IPS DF 6.9 (cell line): ENCODE measurements around the gene BCL11B.

Source experiments
- DNase-seq: peaks from one replicate; pipeline ENCODE4 v3.0.0-alpha.2; 2013; ENCODE audit warnings: low read depth, low spot score
- H3K27ac ChIP-seq: one replicate; pipeline ENCODE4 v1.5.1; 2013; ENCODE audit warnings: low read length, control low read depth
- H3K27me3 ChIP-seq: 2 replicates; pipeline ENCODE4 v1.6.1; 2013; ENCODE audit warnings: mild to moderate bottlenecking, low read length; ENCODE audit not compliant: control insufficient read depth, insufficient read depth
- H3K36me3 ChIP-seq: 2 replicates; pipeline ENCODE4 v1.6.1; 2013; ENCODE audit warnings: low read length; ENCODE audit not compliant: control insufficient read depth, insufficient read depth
- H3K4me1 ChIP-seq: 2 replicates; pipeline ENCODE4 v1.6.1; 2013; ENCODE audit warnings: low read length; ENCODE audit not compliant: control insufficient read depth, insufficient read depth
- H3K4me3 ChIP-seq: 2 replicates; pipeline ENCODE4 v1.5.1; 2013; ENCODE audit warnings: mild to moderate bottlenecking, low read length
- H3K9me3 ChIP-seq: 2 replicates; pipeline ENCODE4 v1.6.1; 2013; ENCODE audit warnings: low read length, inconsistent platforms; ENCODE audit not compliant: control insufficient read depth, insufficient read depth
- WGBS: extraction: QIAGEN DNeasy Blood & Tissue Kit; methylation state at CpG from one replicate; pipeline ENCODE4 v1.1.7; 2013; ENCODE audit warnings: mixed read lengths, missing lambda C conversion rate; ENCODE audit not compliant: insufficient read length, insufficient coverage; 5-methylcytosine and 5-hydroxymethylcytosine counted together

The BCL11B gene

GRCh38 chr14:99143793-99144192 is 128.2 kb downstream of the BCL11B start:
- peaks cover 3% of the 10 kb centered on the region for H3K4me1 ChIP-seq
- no peaks in the 10 kb centered on the region for H3K27me3 ChIP-seq
- no peak for DNase-seq
- H3K4me3 ChIP-seq, result no peak overlapping the region
- no peaks in the 10 kb centered on the region; the same call in 1 of the 2 replicates for H3K36me3 ChIP-seq
- H3K27ac ChIP-seq, result no peak overlapping the region
- WGBS, result no CpG with 5 or more reads among the region's 4 CpGs
- no peaks in the 10 kb centered on the region for H3K9me3 ChIP-seq

DNA sequence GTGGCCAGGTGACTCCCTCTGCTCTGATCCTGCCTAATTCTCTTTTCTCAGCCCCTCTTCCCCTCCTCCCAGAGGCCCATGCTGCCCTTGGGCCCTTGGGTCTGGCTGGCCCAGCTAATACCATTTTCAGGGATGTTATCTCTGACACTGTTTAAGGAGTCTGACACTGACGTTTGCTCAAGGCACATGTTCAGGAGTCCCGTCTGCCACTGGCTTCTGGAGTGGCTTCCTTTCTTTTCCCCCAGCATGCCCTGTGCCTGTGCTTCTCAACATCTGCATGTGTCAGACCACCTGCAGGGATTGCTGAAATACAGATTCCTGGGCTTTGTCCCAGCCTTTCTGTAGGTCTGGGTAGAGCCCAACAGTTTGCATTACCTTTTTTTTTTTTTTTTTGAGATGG is 128.9 kb downstream of the BCL11B start:
- no CpG with 5 or more reads among the region's 2 CpGs for WGBS
- Histone ChIP-seq H3K36me3 (no peaks in the 10 kb centered on the region; the same call in 1 of the 2 replicates), H3K27ac (no peak overlapping the region), H3K4me3 (no peak overlapping the region), H3K9me3 (no peaks in the 10 kb centered on the region), H3K27me3 (no peaks in the 10 kb centered on the region), H3K4me1 (peaks cover 3% of the 10 kb centered on the region)
- DNase-seq, result no peak

GRCh38 chr14:99141236-99141635 is 130.8 kb downstream of the BCL11B start:
- no peaks in the 10 kb centered on the region for H3K36me3 ChIP-seq
- no peak for DNase-seq

DNA sequence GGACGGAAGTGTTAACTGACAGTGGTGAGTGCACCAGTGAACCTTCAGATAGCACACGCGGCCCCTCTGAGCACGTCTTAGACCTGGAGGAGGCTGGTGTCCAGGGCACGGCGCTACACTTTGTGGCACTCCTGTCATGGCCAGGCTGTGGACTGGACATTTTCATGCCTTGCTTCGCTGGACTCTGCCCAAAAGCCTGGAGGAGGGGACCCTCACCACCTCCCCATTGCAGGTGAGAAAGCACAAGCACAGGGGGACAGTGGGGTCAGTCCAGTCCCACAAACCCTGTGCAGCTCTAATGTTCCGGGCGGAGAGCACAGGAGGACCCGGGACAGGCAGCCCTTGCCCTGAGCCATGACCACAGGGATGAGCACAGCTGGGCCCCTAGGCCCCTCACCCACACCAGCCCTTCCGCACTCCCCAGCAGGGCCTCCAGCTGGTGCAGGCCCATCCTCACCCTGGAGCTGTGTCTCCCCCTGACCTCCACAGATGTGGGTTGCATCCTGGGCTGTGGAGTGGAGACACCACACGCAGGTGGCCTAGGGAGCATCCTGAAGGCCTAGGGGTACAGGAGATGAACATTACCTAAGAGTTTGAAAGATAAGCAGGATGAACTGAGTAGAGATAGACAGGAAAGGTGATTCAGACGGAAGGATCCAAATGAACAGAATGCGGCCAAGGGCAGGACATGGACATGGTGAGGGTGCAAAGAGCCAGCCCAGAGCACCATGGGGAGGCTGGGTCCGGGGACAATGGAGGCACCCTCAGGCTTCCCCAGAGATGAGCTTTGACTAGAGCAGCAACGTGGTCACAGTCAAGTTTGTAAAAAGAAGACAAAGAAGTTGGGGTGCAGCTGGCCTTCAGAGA is 132.8 kb downstream of the BCL11B start:
- no peak overlapping the region for H3K4me3 ChIP-seq
- peaks cover 3% of the 10 kb centered on the region for H3K4me1 ChIP-seq
- DNase-seq, result no peak
- H3K9me3 ChIP-seq, result no peaks in the 10 kb centered on the region
- H3K27me3 ChIP-seq, result no peaks in the 10 kb centered on the region
- no peaks in the 10 kb centered on the region for H3K36me3 ChIP-seq
- WGBS, result no CpG with 5 or more reads among the region's 16 CpGs
- H3K27ac ChIP-seq, result no peak overlapping the region

More at GRCh38 chr14:99141236-99141635, 130.8 kb downstream of the BCL11B start:
- no peaks in the 10 kb centered on the region for H3K9me3 ChIP-seq
- H3K4me1 ChIP-seq, result peaks cover 3% of the 10 kb centered on the region
- no peak overlapping the region for H3K4me3 ChIP-seq
- WGBS, result no CpG with 5 or more reads among the region's 7 CpGs
- H3K27me3 ChIP-seq, result no peaks in the 10 kb centered on the region
- no peak overlapping the region for H3K27ac ChIP-seq

GRCh38 chr14:99137913-99138571 is 134.0 kb downstream of the BCL11B start:
- no peaks in the 10 kb centered on the region for H3K36me3 ChIP-seq
- H3K4me3 ChIP-seq, result no peak overlapping the region
- no CpG with 5 or more reads among the region's 8 CpGs for WGBS
- no peaks in the 10 kb centered on the region for H3K9me3 ChIP-seq
- H3K27ac ChIP-seq, result no peak overlapping the region
- DNase-seq, result no peak
- peaks cover 5% of the 10 kb centered on the region for H3K4me1 ChIP-seq
- H3K27me3 ChIP-seq, result no peaks in the 10 kb centered on the region

DNA sequence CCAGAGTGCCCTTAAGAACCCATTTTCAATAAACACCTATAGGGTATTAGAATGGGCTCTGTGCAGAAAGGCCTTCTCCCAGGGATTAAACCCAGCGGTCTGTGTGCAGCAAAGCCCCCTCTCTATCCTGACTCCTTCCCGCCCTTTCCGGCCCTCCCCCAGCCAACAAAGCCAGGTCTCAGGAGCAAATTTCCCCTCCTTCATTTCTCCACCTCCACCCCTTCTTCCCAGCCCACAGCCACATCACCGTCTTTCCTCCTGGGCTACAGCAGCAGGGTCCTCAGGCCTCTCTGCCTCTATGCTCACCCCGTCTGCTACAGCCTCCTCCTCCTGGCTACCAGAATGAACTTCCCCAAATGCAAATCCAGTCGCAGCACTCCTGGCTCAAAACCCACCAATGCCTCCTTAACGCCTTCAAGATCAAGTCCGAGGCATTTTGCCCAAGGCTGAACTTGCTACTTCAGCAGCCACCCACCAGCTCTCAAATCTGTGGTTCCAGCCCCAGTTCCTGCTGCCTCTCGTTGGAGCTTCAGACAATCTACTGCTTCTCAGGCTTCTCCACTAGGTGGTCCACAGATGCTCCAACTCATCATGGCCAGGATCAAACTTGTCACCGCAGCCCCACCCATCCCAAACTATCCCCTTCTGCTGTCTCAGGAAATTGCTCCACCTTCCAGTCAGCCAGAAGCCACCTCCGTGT is 134.8 kb downstream of the BCL11B start:
- H3K4me3 ChIP-seq, result no peak overlapping the region
- no peaks in the 10 kb centered on the region for H3K36me3 ChIP-seq
- H3K9me3 ChIP-seq, result no peaks in the 10 kb centered on the region
- H3K4me1 ChIP-seq, result peaks cover 7% of the 10 kb centered on the region
- no peak overlapping the region for H3K27ac ChIP-seq
- no peak for DNase-seq
- H3K27me3 ChIP-seq, result no peaks in the 10 kb centered on the region
- no CpG with 5 or more reads among the region's 11 CpGs for WGBS

DNA sequence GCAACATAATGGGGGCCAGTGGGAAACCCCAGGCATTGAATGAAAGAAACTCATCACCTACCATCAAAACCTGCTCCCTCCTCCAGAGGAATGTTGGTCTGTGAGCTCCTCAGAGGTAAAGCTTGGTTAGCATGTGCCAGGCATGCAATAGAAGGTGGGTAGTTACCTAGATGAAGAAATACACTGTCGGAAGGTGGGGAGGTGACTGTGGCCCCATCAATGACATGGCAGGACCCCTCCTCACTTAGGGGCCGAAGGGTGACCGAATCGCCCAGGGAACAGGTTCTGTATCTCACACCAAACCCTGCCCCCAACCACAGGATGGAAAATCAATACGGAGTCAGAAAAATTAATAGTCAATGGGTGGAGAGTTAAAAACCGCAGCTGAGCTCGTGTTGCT is 135.6 kb downstream of the BCL11B start:
- DNase-seq, result no peak

GRCh38 chr14:99136047-99136400 is 136.0 kb downstream of the BCL11B start:
- DNase-seq, result no peak
- Histone ChIP-seq H3K27me3 (no peaks in the 10 kb centered on the region), H3K4me3 (no peak overlapping the region), H3K27ac (no peak overlapping the region), H3K9me3 (no peaks in the 10 kb centered on the region), H3K36me3 (no peaks in the 10 kb centered on the region), H3K4me1 (peaks cover 7% of the 10 kb centered on the region)
- no CpG with 5 or more reads among the region's 5 CpGs for WGBS

More for the DNA sequence above, 135.6 kb downstream of the BCL11B start:
- H3K9me3 ChIP-seq, result no peaks in the 10 kb centered on the region
- WGBS, result no CpG with 5 or more reads among the region's 7 CpGs
- H3K27me3 ChIP-seq, result no peaks in the 10 kb centered on the region
- H3K4me3 ChIP-seq, result no peak overlapping the region
- no peaks in the 10 kb centered on the region for H3K36me3 ChIP-seq
- no peak overlapping the region for H3K27ac ChIP-seq
- H3K4me1 ChIP-seq, result peaks cover 7% of the 10 kb centered on the region

- no peaks in the 10 kb centered on the region for H3K27me3 ChIP-seq
- H3K4me3 ChIP-seq, result no peak overlapping the region
- no peak for DNase-seq
- no peaks in the 10 kb centered on the region for H3K9me3 ChIP-seq
- no peak overlapping the region for H3K27ac ChIP-seq
- WGBS, result no CpG with 5 or more reads among the region's 8 CpGs
- peaks cover 7% of the 10 kb centered on the region for H3K4me1 ChIP-seq
- H3K36me3 ChIP-seq, result no peaks in the 10 kb centered on the region
Observed at GRCh38 chr14:99134516-99135046, 137.4 kb downstream of the BCL11B start.
